PC-3 (cell line): ENCODE results near the gene ZNF490.

Source experiments
- EZH2phosphoT487 ChIP-seq: fragments of 300-600 bp; sonication (generic); IDR thresholded peaks from 2 replicates; pipeline ENCODE4 v1.6.1; 2018; ENCODE audit warnings: mild to moderate bottlenecking, antibody characterized with exemption, low read length, borderline replicate concordance
- TF ChIP-seq, protein P1 (sequence below): fragments of 300-600 bp; sonication (generic); conservative IDR thresholded peaks from 2 replicates; pipeline ENCODE4 v1.5.1; 2017; ENCODE audit warnings: antibody characterized with exemption, low read depth, mild to moderate bottlenecking, low read length

DNA sequence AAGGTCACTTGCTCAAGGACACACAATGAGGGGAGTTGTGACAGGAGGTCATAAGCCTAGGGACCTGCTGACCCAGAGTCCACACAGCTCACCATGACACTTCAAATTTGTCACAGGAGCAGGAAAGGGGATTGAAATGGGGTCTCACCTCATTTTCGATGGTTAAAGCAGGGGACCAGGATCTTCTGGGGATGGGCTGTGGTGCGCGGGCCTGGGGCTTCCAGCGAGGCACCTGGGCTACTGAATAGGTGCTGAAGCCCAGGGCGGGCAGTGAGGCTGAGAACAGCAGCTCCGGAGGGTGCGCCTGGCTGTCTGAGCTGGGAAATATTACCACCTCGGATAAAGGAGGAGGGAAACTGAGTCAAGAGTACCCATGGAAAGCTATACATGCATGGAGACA lies 44.9 kb upstream of the ZNF490 start:
- TF ChIP-seq, protein P1, sequence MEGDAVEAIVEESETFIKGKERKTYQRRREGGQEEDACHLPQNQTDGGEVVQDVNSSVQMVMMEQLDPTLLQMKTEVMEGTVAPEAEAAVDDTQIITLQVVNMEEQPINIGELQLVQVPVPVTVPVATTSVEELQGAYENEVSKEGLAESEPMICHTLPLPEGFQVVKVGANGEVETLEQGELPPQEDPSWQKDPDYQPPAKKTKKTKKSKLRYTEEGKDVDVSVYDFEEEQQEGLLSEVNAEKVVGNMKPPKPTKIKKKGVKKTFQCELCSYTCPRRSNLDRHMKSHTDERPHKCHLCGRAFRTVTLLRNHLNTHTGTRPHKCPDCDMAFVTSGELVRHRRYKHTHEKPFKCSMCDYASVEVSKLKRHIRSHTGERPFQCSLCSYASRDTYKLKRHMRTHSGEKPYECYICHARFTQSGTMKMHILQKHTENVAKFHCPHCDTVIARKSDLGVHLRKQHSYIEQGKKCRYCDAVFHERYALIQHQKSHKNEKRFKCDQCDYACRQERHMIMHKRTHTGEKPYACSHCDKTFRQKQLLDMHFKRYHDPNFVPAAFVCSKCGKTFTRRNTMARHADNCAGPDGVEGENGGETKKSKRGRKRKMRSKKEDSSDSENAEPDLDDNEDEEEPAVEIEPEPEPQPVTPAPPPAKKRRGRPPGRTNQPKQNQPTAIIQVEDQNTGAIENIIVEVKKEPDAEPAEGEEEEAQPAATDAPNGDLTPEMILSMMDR: no peak
- TF ChIP-seq EZH2phosphoT487: no peak
